Stomach (tissue), 4 donors: ENCODE measurements around the gene MZT2A.
"Not testable (repeated sequence)": the region's sequence is repeated elsewhere in the genome, so short reads cannot be mapped to it uniquely, and the experiment has no call there.

Experiments used
- EP300 ChIP-seq: sonication (generic); formaldehyde crosslinking; IDR thresholded peaks from one replicate; pipeline ENCODE4 v1.6.1; 2017; ENCODE audit warnings: antibody characterized with exemption
- POLR2A ChIP-seq, 4 donors: fragments of 450-650 bp; IDR thresholded peaks; one replicate each; pipeline ENCODE4 v1.6.1; 2016; ENCODE audit warnings: antibody characterized with exemption in 4 of 4, control low read depth in 2 of 4, mild to moderate bottlenecking in 1 of 4, moderate library complexity in 1 of 4
- POLR2AphosphoS5 ChIP-seq, 3 donors: sonication (generic); formaldehyde crosslinking; IDR thresholded peaks; one replicate each; pipeline ENCODE4 v1.6.1; 2016; ENCODE audit warnings: antibody characterized with exemption in 3 of 3
- TF ChIP-seq, protein P1 (sequence below), 7 experiments: fragments of 450-650 bp in 4 of 7; fragments of 200-600 bp in 3 of 7; sonication (generic) in 3 of 7; IDR thresholded peaks; one replicate each; pipeline ENCODE4 v1.5.1; 2016 to 2019; ENCODE audit warnings: antibody characterized with exemption in 7 of 7, control low read depth in 2 of 7, mild to moderate bottlenecking in 1 of 7

DNA sequence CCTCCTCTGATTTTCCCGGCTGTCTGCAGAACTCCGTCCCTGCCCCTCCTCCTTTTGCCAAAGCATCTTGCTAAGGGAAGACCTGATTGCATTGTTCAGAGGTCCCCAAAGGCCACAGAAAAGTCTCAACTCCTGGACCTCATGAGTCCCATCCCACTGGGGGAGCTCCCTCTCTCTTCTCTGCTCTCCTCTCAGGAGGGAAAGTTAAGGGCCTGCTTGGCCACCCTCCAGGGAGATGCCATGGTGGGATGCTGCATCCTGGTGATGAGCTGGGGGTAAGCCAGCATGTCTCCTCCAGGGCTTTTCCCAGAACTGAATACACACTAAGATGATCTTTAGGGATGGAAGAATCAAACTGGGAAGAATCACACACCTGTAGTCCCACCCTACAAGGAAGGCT is 18.9 kb downstream of the MZT2A start:
- TF ChIP-seq, protein P1, sequence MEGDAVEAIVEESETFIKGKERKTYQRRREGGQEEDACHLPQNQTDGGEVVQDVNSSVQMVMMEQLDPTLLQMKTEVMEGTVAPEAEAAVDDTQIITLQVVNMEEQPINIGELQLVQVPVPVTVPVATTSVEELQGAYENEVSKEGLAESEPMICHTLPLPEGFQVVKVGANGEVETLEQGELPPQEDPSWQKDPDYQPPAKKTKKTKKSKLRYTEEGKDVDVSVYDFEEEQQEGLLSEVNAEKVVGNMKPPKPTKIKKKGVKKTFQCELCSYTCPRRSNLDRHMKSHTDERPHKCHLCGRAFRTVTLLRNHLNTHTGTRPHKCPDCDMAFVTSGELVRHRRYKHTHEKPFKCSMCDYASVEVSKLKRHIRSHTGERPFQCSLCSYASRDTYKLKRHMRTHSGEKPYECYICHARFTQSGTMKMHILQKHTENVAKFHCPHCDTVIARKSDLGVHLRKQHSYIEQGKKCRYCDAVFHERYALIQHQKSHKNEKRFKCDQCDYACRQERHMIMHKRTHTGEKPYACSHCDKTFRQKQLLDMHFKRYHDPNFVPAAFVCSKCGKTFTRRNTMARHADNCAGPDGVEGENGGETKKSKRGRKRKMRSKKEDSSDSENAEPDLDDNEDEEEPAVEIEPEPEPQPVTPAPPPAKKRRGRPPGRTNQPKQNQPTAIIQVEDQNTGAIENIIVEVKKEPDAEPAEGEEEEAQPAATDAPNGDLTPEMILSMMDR (IDR thresholded peaks at IDR 0.05): not testable (repeated sequence)
- not testable (repeated sequence) for TF ChIP-seq POLR2AphosphoS5 (IDR thresholded peaks at IDR 0.05); POLR2A (IDR thresholded peaks at IDR 0.05); EP300
